ENCODE measurements around the gene PDZRN3. TPM values are rescaled to one million over a fixed set of nuclear protein-coding genes. Genes with fewer than 3 reads are reported as not detected.
A peak's percentile ranks its signal among the peaks of the same experiment; 100 is the strongest.

The PDZRN3 gene
- polyA plus RNA-seq, 1 of the 3 experiments (the other 2 are of a cell fraction): 10.3 TPM

DNA sequence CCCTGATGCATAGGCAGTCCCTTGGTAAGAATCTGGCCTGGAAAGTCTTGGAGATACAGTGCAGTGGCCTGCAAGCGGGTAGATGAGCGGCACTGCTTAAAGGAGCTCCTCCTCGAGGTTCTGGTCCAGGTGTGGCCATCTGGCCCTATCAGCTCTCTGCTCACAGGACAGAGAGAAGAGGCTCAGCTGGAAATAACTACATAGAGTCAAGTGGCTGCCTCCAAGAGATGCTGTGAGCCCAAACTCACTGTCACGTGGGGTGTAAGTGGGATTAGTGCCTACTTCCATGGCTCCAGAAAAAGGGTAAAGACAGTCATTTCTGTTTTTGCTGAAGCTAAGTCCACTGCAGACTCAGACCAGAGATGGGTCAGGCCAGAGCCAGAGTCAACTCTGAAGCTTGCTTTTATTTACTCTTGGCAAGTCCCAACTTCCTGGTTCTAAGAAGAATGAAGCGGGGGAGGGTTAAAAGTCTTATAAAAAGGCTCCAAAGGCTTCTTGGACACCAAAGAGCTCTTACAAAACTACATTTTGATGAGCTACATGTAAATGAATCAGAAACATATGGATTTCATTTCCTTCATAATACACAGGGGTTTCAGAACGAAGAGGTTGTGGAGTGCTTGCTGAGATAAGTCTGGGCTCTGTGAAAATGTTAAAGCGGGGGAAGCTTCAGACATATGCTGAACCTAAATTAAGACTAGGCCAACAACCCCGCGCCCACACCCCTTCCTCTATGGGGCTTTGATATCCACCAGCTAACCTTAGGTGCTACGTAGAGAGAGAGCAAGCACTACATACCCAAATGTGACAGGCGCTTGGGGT, 77.1 kb downstream of the PDZRN3 start:
- Histone ChIP-seq H3K9me2 (no peaks in the 10 kb centered on the region), H3F3A (replicated peaks; ENCODE audit: insufficient read depth) (peaks cover 41% of the 10 kb centered on the region), H3K27ac (ENCODE audit: low read depth in 2 of 2, low read length in 1 of 2) (peak overlapping the region; percentile 88 to 95), H3K9ac (peak overlapping the region; percentile 57), H3K27me3 (ENCODE audit: insufficient read depth) (no peaks in the 10 kb centered on the region), H2AFZ (ENCODE audit: low read depth) (peak overlapping the region; percentile 71), H3K79me2 (ENCODE audit: insufficient read depth) (peaks cover 75% of the 10 kb centered on the region), H3K4me1 (ENCODE audit: control insufficient read depth in 1 of 2, insufficient read depth in 2 of 2, low read depth in 1 of 2, low read length in 1 of 2) (peaks cover 20 to 39% of the 10 kb centered on the region in 2 experiments), H3K36me3 (replicated peaks in 1 of 2; ENCODE audit: control insufficient read depth in 1 of 2, insufficient read depth in 2 of 2, low read length in 1 of 2) (peaks cover 0 to 10% of the 10 kb centered on the region in 2 experiments), H3K4me3 (ENCODE audit: low read depth in 2 of 2, low read length in 1 of 2) (no peak overlapping the region), H3K4me2 (peak overlapping the region; percentile 82), H4K20me1 (ENCODE audit: insufficient read depth) (no peaks in the 10 kb centered on the region), H3K9me3 (no peaks in the 10 kb centered on the region)
- peak; percentile 20 for DNase-seq
- 45% methylated on average over 11 of the region's 11 CpGs for WGBS (ENCODE audit: low lambda C conversion rate)
- CTCF ChIA-PET: interaction anchor here (0.6 to 2.1 kb wide), 6 partner anchors 39 to 1645 kb away, joined by 3 to 6 read pairs (median 4); no protein-coding TSS in a partner anchor
- TF ChIP-seq EP300 (IDR thresholded peaks at IDR 0.05; ENCODE audit: borderline replicate concordance in 1 of 2, low read depth in 1 of 2, low read length in 1 of 2) (peak in 1 of 2 experiments; percentile 81; a peak in 2 of 4 replicates), FOSL2 (IDR thresholded peaks at IDR 0.05; ENCODE audit: borderline replicate concordance, low read depth) (peak; percentile 69), GATA2 (CRISPR knock-in tag; IDR thresholded peaks at IDR 0.05) (no peak), TEAD4 (IDR thresholded peaks at IDR 0.05; ENCODE audit: borderline replicate concordance, insufficient read depth) (0 out of 2 replicates have a peak, but pooled peaks have one; percentile 36), SMC3 (IDR thresholded peaks at IDR 0.05; ENCODE audit: low read depth, low read length) (no peak), USF2 (IDR thresholded peaks at IDR 0.05; ENCODE audit: borderline replicate concordance, low read depth, low read length) (no peak), MEF2A (IDR thresholded peaks at IDR 0.05; ENCODE audit: borderline replicate concordance, low read depth) (peak; percentile 18; the same call in 1 of the 2 replicates), POLR2AphosphoS5 (IDR thresholded peaks at IDR 0.05; ENCODE audit: low read depth, low read length) (no peak; the same call in 1 of the 2 replicates), TCF12 (IDR thresholded peaks at IDR 0.05) (peak; percentile 95), CHD2 (IDR thresholded peaks at IDR 0.05; ENCODE audit: low read length, partially characterized antibody) (peak; percentile 10), RAD21 (IDR thresholded peaks at IDR 0.05; ENCODE audit: low read length) (no peak), MAX (IDR thresholded peaks at IDR 0.05; ENCODE audit: low read depth) (peak; percentile 33; the same call in 1 of the 2 replicates), NFIC (IDR thresholded peaks at IDR 0.05; ENCODE audit: borderline replicate concordance) (peak; percentile 77), SIN3A (IDR thresholded peaks at IDR 0.05; ENCODE audit: borderline replicate concordance, low read depth, low read length) (no peak), FOXM1 (IDR thresholded peaks at IDR 0.05; ENCODE audit: low read depth) (peak; percentile 76), RXRA (IDR thresholded peaks at IDR 0.05; ENCODE audit: borderline replicate concordance, low read depth) (peak; percentile 47; the same call in 1 of the 2 replicates), YY1 (IDR thresholded peaks at IDR 0.05; ENCODE audit: low read depth) (no peak), JUND (IDR thresholded peaks at IDR 0.05) (peak; percentile 46; the same call in 1 of the 2 replicates), ELF1 (IDR thresholded peaks at IDR 0.05) (peak; percentile 86), GABPA (IDR thresholded peaks at IDR 0.05; ENCODE audit: low read depth) (no peak), MXI1 (IDR thresholded peaks at IDR 0.05; ENCODE audit: low read depth, low read length) (no peak), EZH2phosphoT487 (IDR thresholded peaks at IDR 0.05; ENCODE audit: borderline replicate concordance, low read depth) (no peak)
- TF ChIP-seq, protein P1, sequence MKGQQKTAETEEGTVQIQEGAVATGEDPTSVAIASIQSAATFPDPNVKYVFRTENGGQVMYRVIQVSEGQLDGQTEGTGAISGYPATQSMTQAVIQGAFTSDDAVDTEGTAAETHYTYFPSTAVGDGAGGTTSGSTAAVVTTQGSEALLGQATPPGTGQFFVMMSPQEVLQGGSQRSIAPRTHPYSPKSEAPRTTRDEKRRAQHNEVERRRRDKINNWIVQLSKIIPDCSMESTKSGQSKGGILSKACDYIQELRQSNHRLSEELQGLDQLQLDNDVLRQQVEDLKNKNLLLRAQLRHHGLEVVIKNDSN (IDR thresholded peaks at IDR 0.05; ENCODE audit: borderline replicate concordance, low read depth): no peak
- TF ChIP-seq, protein P2, sequence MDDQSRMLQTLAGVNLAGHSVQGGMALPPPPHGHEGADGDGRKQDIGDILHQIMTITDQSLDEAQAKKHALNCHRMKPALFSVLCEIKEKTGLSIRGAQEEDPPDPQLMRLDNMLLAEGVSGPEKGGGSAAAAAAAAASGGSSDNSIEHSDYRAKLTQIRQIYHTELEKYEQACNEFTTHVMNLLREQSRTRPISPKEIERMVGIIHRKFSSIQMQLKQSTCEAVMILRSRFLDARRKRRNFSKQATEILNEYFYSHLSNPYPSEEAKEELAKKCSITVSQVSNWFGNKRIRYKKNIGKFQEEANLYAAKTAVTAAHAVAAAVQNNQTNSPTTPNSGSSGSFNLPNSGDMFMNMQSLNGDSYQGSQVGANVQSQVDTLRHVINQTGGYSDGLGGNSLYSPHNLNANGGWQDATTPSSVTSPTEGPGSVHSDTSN (IDR thresholded peaks at IDR 0.05): peak; percentile 50
- POLR2A ChIA-PET: no interaction called here

Data from SK-N-SH (cell line).